ENCODE measurements around the gene ESPL1. TPM values are rescaled to one million over a fixed set of nuclear protein-coding genes. Genes with fewer than 3 reads are reported as not detected.
"Not testable (repeated sequence)": the region's sequence is repeated elsewhere in the genome, so short reads cannot be mapped to it uniquely, and the experiment has no call there.

ESPL1 gene
- total RNA-seq, 1 donor: 6.5 TPM

GRCh38 chr12:53288322-53288721 lies 20.2 kb downstream of the ESPL1 start:
- DNase-seq (ENCODE audit: low read depth): no peak
- H3K4me3 ChIP-seq (ENCODE audit: low read depth, low read length): no peak overlapping the region
- TF ChIP-seq CTCF (IDR thresholded peaks at IDR 0.05; ENCODE audit: insufficient read depth, low read depth, low read length): no peak

DNA sequence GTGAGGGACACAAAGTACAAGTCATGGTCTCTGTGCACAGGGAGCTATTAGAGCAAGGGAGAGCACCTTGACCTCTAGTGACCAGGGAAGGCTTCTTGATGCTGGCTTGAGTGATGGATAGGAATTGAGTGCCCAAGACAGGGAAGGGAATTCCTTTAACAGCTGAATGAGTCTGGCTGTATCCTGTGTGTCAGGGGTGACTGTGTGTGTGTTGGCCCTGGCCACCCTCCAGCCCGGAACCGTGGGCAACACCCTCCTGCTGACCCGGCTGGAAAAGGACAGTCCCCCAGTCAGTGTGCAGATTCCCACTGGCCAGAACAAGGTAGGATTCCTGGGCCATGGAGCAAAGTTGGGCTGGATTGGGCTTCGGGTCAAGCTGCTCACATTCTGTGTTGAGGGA lies 21.8 kb downstream of the ESPL1 start:
- TF ChIP-seq CTCF (IDR thresholded peaks at IDR 0.05; ENCODE audit: insufficient read depth, low read depth, low read length): no peak
- no peak overlapping the region for H3K4me3 ChIP-seq (ENCODE audit: low read depth, low read length)
- no peak for DNase-seq (ENCODE audit: low read depth)

DNA sequence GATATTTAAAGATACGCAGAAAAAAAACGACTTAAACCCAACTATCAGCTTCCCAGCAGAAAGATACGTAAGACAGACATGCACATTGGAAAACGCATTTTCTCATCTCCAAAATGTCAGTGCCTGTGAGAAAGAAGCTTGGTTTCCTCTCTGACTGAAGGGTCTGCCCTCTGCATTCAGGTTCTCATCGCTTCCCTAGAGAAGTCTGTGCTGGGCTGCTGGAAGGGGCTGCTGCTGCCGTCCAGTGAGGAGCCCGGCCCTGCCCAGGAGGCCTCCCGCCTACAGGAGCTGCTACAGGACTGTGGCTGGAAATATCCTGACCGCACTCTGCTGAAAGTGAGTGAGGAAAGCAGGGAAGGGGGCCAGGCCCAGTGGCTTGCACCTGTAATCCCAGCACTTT lies 22.6 kb downstream of the ESPL1 start:
- no peak for DNase-seq (ENCODE audit: low read depth)
- TF ChIP-seq CTCF (IDR thresholded peaks at IDR 0.05; ENCODE audit: insufficient read depth, low read depth, low read length): no peak
- no peak overlapping the region for H3K4me3 ChIP-seq (ENCODE audit: low read depth, low read length)

DNA sequence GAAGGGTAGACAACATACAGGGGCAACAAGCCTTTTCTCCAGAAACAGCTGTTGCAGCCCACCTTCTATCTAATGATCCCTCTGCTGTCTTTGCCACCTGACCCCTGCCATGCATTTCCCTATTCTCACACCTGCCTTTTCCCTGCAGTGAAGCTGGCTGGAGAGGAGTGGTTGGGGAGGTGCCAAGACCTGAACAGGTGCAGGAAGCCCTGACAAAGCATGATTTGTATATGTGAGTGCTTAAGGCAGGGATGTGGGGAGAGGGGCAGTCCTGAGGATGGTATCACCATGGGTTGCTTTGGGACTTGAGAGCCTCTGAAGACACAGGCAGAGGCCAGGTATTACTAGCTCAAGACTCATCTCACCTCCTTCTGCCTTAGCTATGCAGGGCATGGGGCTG lies 24.3 kb downstream of the ESPL1 start:
- TF ChIP-seq CTCF (IDR thresholded peaks at IDR 0.05; ENCODE audit: insufficient read depth, low read depth, low read length): no peak
- no peak for DNase-seq (ENCODE audit: low read depth)

GRCh38 chr12:53295070-53295890 lies 27.2 kb downstream of the ESPL1 start, which contains the start of gene PFDN5:
Gene PFDN5 (plus strand): TSS chr12:53295542. CDS start chr12:53295568, 26 bp downstream.
- TF ChIP-seq CTCF (IDR thresholded peaks at IDR 0.05; ENCODE audit: insufficient read depth, low read depth, low read length): no peak
- peak; percentile 91 for DNase-seq (ENCODE audit: low read depth)
- H3K4me3 ChIP-seq (ENCODE audit: low read depth, low read length): peak within 1 kb of the TSS; percentile 69

More for the DNA sequence above, 24.3 kb downstream of the ESPL1 start:
- H3K4me3 ChIP-seq (ENCODE audit: low read depth, low read length): no peak overlapping the region

DNA sequence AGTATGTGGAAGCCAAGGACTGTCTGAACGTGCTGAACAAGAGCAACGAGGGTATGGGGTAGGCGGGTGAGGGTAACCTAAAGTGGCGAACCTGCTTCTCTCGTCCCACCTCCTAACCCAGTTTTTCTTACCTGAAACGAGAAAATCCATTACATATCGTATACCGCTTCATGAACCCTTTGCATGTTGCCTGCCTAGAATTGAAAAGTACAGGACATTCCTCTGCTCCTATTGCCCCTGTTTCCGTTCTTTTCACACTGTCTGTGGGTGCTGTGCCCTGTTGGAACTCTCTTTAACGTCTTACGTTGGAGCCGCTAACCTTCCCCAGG lies 27.8 kb downstream of the ESPL1 start:
- peak overlapping the region; percentile 69 for H3K4me3 ChIP-seq (ENCODE audit: low read depth, low read length)
- DNase-seq (ENCODE audit: low read depth): no peak
- no peak for TF ChIP-seq CTCF (IDR thresholded peaks at IDR 0.05; ENCODE audit: insufficient read depth, low read depth, low read length)

- not testable (repeated sequence) for H3K4me3 ChIP-seq (ENCODE audit: low read depth, low read length); DNase-seq (ENCODE audit: low read depth)
These were observed 29.0 kb downstream of the ESPL1 start for GRCh38 chr12:53297106-53297505.
